ES-I3 (cell line): ENCODE measurements around the gene UQCRC1.

Source experiments
- H3K36me3 ChIP-seq: 2 replicates; pipeline ENCODE4 v1.6.1; 2013; ENCODE audit warnings: mild to moderate bottlenecking, low read length, control low read depth, moderate library complexity; ENCODE audit not compliant: insufficient read depth
- H3K4me1 ChIP-seq: 2 replicates; pipeline ENCODE4 v1.6.1; 2013; ENCODE audit warnings: mild to moderate bottlenecking, control low read depth, low read length; ENCODE audit not compliant: insufficient read depth
- H3K9ac ChIP-seq: 2 replicates; pipeline ENCODE4 v1.6.1; 2013; ENCODE audit warnings: low read depth, mild to moderate bottlenecking, low read length, moderate library complexity
- H3K9me3 ChIP-seq: 2 replicates; pipeline ENCODE4 v1.6.1; 2013; ENCODE audit warnings: mild to moderate bottlenecking, low read length, moderate library complexity; ENCODE audit not compliant: control insufficient read depth, insufficient read depth

UQCRC1 gene

GRCh38 chr3:48585411-48585810, 24.0 kb downstream of the UQCRC1 start:
- no peaks in the 10 kb centered on the region for H3K9me3 ChIP-seq
- H3K9ac ChIP-seq = no peak overlapping the region
- peaks cover 27% of the 10 kb centered on the region for H3K36me3 ChIP-seq
- H3K4me1 ChIP-seq = no peaks in the 10 kb centered on the region

GRCh38 chr3:48584836-48585235, 24.6 kb downstream of the UQCRC1 start:
- no peak overlapping the region for H3K9ac ChIP-seq
- H3K36me3 ChIP-seq = peaks cover 26% of the 10 kb centered on the region
- H3K9me3 ChIP-seq = no peaks in the 10 kb centered on the region
- no peaks in the 10 kb centered on the region for H3K4me1 ChIP-seq

GRCh38 chr3:48581621-48582481, 27.6 kb downstream of the UQCRC1 start:
- Histone ChIP-seq H3K9ac (no peak overlapping the region), H3K9me3 (no peaks in the 10 kb centered on the region), H3K4me1 (no peaks in the 10 kb centered on the region), H3K36me3 (peaks cover 23% of the 10 kb centered on the region)

GRCh38 chr3:48576647-48577046, 32.8 kb downstream of the UQCRC1 start:
- Histone ChIP-seq H3K36me3 (peaks cover 27% of the 10 kb centered on the region), H3K4me1 (no peaks in the 10 kb centered on the region), H3K9ac (no peak overlapping the region), H3K9me3 (no peaks in the 10 kb centered on the region)

- Histone ChIP-seq H3K9me3 (no peaks in the 10 kb centered on the region), H3K4me1 (no peaks in the 10 kb centered on the region), H3K36me3 (peaks cover 26% of the 10 kb centered on the region), H3K9ac (no peak overlapping the region)
Observed at GRCh38 chr3:48575366-48575765, 34.1 kb downstream of the UQCRC1 start.

GRCh38 chr3:48573973-48574585, 35.4 kb downstream of the UQCRC1 start:
- no peak overlapping the region for H3K9ac ChIP-seq
- H3K4me1 ChIP-seq = no peaks in the 10 kb centered on the region
- H3K36me3 ChIP-seq = peaks cover 26% of the 10 kb centered on the region
- no peaks in the 10 kb centered on the region for H3K9me3 ChIP-seq

- Histone ChIP-seq H3K36me3 (peaks cover 24% of the 10 kb centered on the region), H3K9me3 (no peaks in the 10 kb centered on the region), H3K4me1 (no peaks in the 10 kb centered on the region), H3K9ac (no peak overlapping the region)
Observed at GRCh38 chr3:48572517-48572916, 36.9 kb downstream of the UQCRC1 start.

- H3K9ac ChIP-seq = no peak overlapping the region
- no peaks in the 10 kb centered on the region for H3K9me3 ChIP-seq
- H3K4me1 ChIP-seq = no peaks in the 10 kb centered on the region
- peaks cover 18% of the 10 kb centered on the region; the same call in 1 of the 2 replicates for H3K36me3 ChIP-seq
Observed at GRCh38 chr3:48571938-48572337, 37.5 kb downstream of the UQCRC1 start.

- no peak overlapping the region for H3K9ac ChIP-seq
- H3K4me1 ChIP-seq = no peaks in the 10 kb centered on the region
- peaks cover 13% of the 10 kb centered on the region; the same call in 1 of the 2 replicates for H3K36me3 ChIP-seq
- no peaks in the 10 kb centered on the region for H3K9me3 ChIP-seq
Observed at GRCh38 chr3:48569808-48570450, 39.5 kb downstream of the UQCRC1 start.

- Histone ChIP-seq H3K4me1 (no peaks in the 10 kb centered on the region), H3K9me3 (no peaks in the 10 kb centered on the region), H3K9ac (no peak overlapping the region), H3K36me3 (peaks cover 15% of the 10 kb centered on the region; the same call in 1 of the 2 replicates)
Observed at GRCh38 chr3:48569400-48569799, 40.0 kb downstream of the UQCRC1 start.

GRCh38 chr3:48568476-48568875, 41.0 kb downstream of the UQCRC1 start:
- Histone ChIP-seq H3K9ac (no peak overlapping the region), H3K36me3 (0 out of 2 replicates have a peak, but pooled peaks cover 7% of the 10 kb centered on the region), H3K4me1 (peaks cover 5% of the 10 kb centered on the region; the same call in 1 of the 2 replicates), H3K9me3 (no peaks in the 10 kb centered on the region)

GRCh38 chr3:48567500-48567899, 41.9 kb downstream of the UQCRC1 start:
- peaks cover 6% of the 10 kb centered on the region for H3K4me1 ChIP-seq
- H3K9me3 ChIP-seq = no peaks in the 10 kb centered on the region
- H3K36me3 ChIP-seq = 0 out of 2 replicates have a peak, but pooled peaks cover 5% of the 10 kb centered on the region
- H3K9ac ChIP-seq = no peak overlapping the region

GRCh38 chr3:48567090-48567489, 42.4 kb downstream of the UQCRC1 start:
- Histone ChIP-seq H3K9me3 (no peaks in the 10 kb centered on the region), H3K36me3 (0 out of 2 replicates have a peak, but pooled peaks cover 5% of the 10 kb centered on the region), H3K9ac (no peak overlapping the region), H3K4me1 (peaks cover 6% of the 10 kb centered on the region)

- Histone ChIP-seq H3K9me3 (no peaks in the 10 kb centered on the region), H3K36me3 (0 out of 2 replicates have a peak, but pooled peaks cover 3% of the 10 kb centered on the region), H3K9ac (no peak overlapping the region), H3K4me1 (peaks cover 10% of the 10 kb centered on the region)
Observed at GRCh38 chr3:48566401-48566760, 43.1 kb downstream of the UQCRC1 start.
